Breast epithelium (tissue), 4 donors: ENCODE measurements around the gene HEPN1. TPM values are rescaled to one million over a fixed set of nuclear protein-coding genes. Genes with fewer than 3 reads are reported as not detected.

Source experiments
- DNase-seq, 2 donors: peaks; one replicate each; pipeline ENCODE4 v3.0.0-alpha.2; 2019; ENCODE audit warnings: low spot score in 2 of 2
- H3K27ac ChIP-seq, 2 donors: fragments of 200-600 bp; sonication (generic) in 1 of 2; one replicate each; pipeline ENCODE4 v1.5.1; 2016 to 2019; ENCODE audit warnings: mild to moderate bottlenecking in 1 of 2
- H3K27me3 ChIP-seq, 2 donors: fragments of 200-600 bp; sonication (generic) in 1 of 2; one replicate each; pipeline versions ENCODE4 v1.5.1 to v1.6.0; 2017 to 2019; ENCODE audit warnings: control low read depth in 1 of 2, mild to moderate bottlenecking in 1 of 2
- H3K36me3 ChIP-seq: fragments of 200-600 bp; one replicate; pipeline ENCODE4 v1.5.1; 2019
- H3K4me1 ChIP-seq, 2 donors: fragments of 200-600 bp; sonication (generic); one replicate each; pipeline ENCODE4 v1.5.1; 2016 to 2019; ENCODE audit warnings: control low read depth in 1 of 2
- H3K4me3 ChIP-seq, 3 donors: fragments of 200-600 bp; sonication (generic); 1 replicate in 2 of 3; 2 replicates in 1 of 3; pipeline ENCODE4 v1.5.1; 2016 to 2019; ENCODE audit warnings: mild to moderate bottlenecking in 3 of 3, moderate library complexity in 2 of 3
- H3K9me3 ChIP-seq, 2 donors: fragments of 200-600 bp; sonication (generic) in 1 of 2; one replicate each; pipeline ENCODE4 v1.5.1; 2016 to 2019; ENCODE audit warnings: control low read depth in 1 of 2
- CTCF ChIP-seq, 3 donors: fragments of 450-650 bp; IDR thresholded peaks; one replicate each; pipeline ENCODE4 v1.5.1; 2016 to 2017; ENCODE audit warnings: antibody characterized with exemption in 3 of 3, mild to moderate bottlenecking in 3 of 3, moderate library complexity in 3 of 3
- POLR2A ChIP-seq: fragments of 450-650 bp; IDR thresholded peaks from one replicate; pipeline ENCODE4 v1.6.1; 2016; ENCODE audit warnings: antibody characterized with exemption, mild to moderate bottlenecking, moderate library complexity
- POLR2AphosphoS5 ChIP-seq, 3 donors: sonication (generic); formaldehyde crosslinking; IDR thresholded peaks; one replicate each; pipeline ENCODE4 v1.6.1; 2017; ENCODE audit warnings: antibody characterized with exemption in 3 of 3
- intact Hi-C: fragments of 100-400 bp; cut with DNase I; formaldehyde crosslinking; loops from one replicate; pipeline ENCODE4 v1.15.1; 2023; ENCODE audit warnings: low total_unique reads
- total RNA-seq, 3 donors: library from RNA; depleted of rRNA; stranded (reverse); fragments of >200 nt; gene quantifications; one replicate each; pipeline ENCODE4 v1.1.0, GENCODE V29; 2016

HEPN1 gene
- total RNA-seq, 3 donors from 2014 or later: not detected

DNA sequence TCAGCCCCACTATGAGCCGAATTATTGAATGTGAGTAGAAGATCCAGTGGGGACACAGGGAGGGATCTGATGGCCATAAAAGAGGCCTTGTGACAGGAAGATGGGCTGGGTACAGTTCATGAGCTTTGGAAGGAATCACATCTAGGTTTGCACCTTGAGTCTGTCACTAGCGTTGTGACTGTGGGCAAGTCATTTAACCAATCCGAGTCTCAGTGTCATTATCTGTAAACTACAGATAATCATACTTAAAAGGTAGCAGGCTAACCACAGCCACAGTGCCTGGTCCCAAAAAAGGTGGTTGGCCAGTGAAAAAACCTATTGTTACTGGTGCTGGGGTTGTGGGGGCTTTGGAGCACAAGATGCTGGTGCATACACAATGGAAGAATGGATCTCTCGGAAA lies 3.8 kb downstream of the HEPN1 start:
- Histone ChIP-seq H3K27ac (no peak overlapping the region), H3K27me3 (no peaks in the 10 kb centered on the region), H3K9me3 (no peaks in the 10 kb centered on the region), H3K4me1 (no peaks in the 10 kb centered on the region), H3K4me3 (no peak overlapping the region), H3K36me3 (no peaks in the 10 kb centered on the region)
- intact Hi-C loops: no loop called here
- TF ChIP-seq POLR2A (no peak), POLR2AphosphoS5 (IDR thresholded peaks at IDR 0.05) (no peak), CTCF (IDR thresholded peaks at IDR 0.05) (no peak)
- DNase-seq: no peak

GRCh38 chr11:124923296-124923695 lies 4.2 kb downstream of the HEPN1 start:
- DNase-seq: no peak
- TF ChIP-seq POLR2A (no peak), POLR2AphosphoS5 (IDR thresholded peaks at IDR 0.05) (no peak), CTCF (IDR thresholded peaks at IDR 0.05) (no peak)
- H3K36me3 ChIP-seq: no peaks in the 10 kb centered on the region
- no peaks in the 10 kb centered on the region for H3K27me3 ChIP-seq
- no peak overlapping the region for H3K4me3 ChIP-seq
- H3K27ac ChIP-seq: no peak overlapping the region
- intact Hi-C loops: no loop called here
- no peaks in the 10 kb centered on the region for H3K9me3 ChIP-seq
- H3K4me1 ChIP-seq: no peaks in the 10 kb centered on the region

GRCh38 chr11:124928942-124929665 lies 10.1 kb downstream of the HEPN1 start:
- H3K27ac ChIP-seq: no peak overlapping the region
- H3K4me1 ChIP-seq: no peaks in the 10 kb centered on the region
- no peaks in the 10 kb centered on the region for H3K9me3 ChIP-seq
- intact Hi-C loops: no loop called here
- H3K27me3 ChIP-seq: no peaks in the 10 kb centered on the region
- no peak for DNase-seq
- TF ChIP-seq POLR2AphosphoS5 (IDR thresholded peaks at IDR 0.05) (no peak), POLR2A (no peak), CTCF (IDR thresholded peaks at IDR 0.05) (no peak)
- H3K4me3 ChIP-seq: no peak overlapping the region
- H3K36me3 ChIP-seq: no peaks in the 10 kb centered on the region

- Histone ChIP-seq H3K27me3 (no peaks in the 10 kb centered on the region), H3K27ac (no peak overlapping the region), H3K4me3 (no peak overlapping the region), H3K36me3 (no peaks in the 10 kb centered on the region), H3K4me1 (no peaks in the 10 kb centered on the region), H3K9me3 (no peaks in the 10 kb centered on the region)
- intact Hi-C loops: no loop called here
- no peak for TF ChIP-seq POLR2AphosphoS5 (IDR thresholded peaks at IDR 0.05)
- TF ChIP-seq POLR2A: no peak
- no peak for TF ChIP-seq CTCF (IDR thresholded peaks at IDR 0.05)
- no peak for DNase-seq
These were observed 11.7 kb downstream of the HEPN1 start for GRCh38 chr11:124930799-124931198.

GRCh38 chr11:124934862-124935547 lies 16.0 kb downstream of the HEPN1 start:
- TF ChIP-seq POLR2A: no peak
- no peak for TF ChIP-seq CTCF (IDR thresholded peaks at IDR 0.05)
- TF ChIP-seq POLR2AphosphoS5 (IDR thresholded peaks at IDR 0.05): no peak
- no peaks in the 10 kb centered on the region for H3K9me3 ChIP-seq
- no peaks in the 10 kb centered on the region for H3K27me3 ChIP-seq
- H3K27ac ChIP-seq: no peak overlapping the region
- intact Hi-C loops: no loop called here
- DNase-seq: no peak
- no peaks in the 10 kb centered on the region for H3K36me3 ChIP-seq
- H3K4me1 ChIP-seq: no peaks in the 10 kb centered on the region
- H3K4me3 ChIP-seq: no peak overlapping the region
